Mucosa of descending colon (tissue), 3 donors: ENCODE data around the gene HRK. TPM values are rescaled to one million over a fixed set of nuclear protein-coding genes. Genes with fewer than 3 reads are reported as not detected.

Experiments
- ATAC-seq: fragments of 200-7000 bp; cut with Tn5 transposase; one replicate; pipeline ENCODE4 v1.9.1; 2020; ENCODE audit warnings: mild to moderate bottlenecking, moderate library complexity
- DNase-seq, 3 donors: peaks; one replicate each; pipeline ENCODE4 v3.0.0-alpha.2; 2020
- H3K36me3 ChIP-seq: fragments of 200-600 bp; one replicate; pipeline ENCODE4 v1.8.0; 2021; ENCODE audit warnings: low read depth, mild to moderate bottlenecking
- H3K4me1 ChIP-seq: fragments of 200-600 bp; one replicate; pipeline ENCODE4 v1.8.0; 2021; ENCODE audit warnings: low read depth, mild to moderate bottlenecking
- H3K4me3 ChIP-seq: fragments of 200-600 bp; one replicate; pipeline ENCODE4 v1.8.0; 2021; ENCODE audit warnings: mild to moderate bottlenecking
- H3K9me3 ChIP-seq: fragments of 200-600 bp; one replicate; pipeline ENCODE4 v1.8.0; 2021; ENCODE audit warnings: mild to moderate bottlenecking
- CTCF ChIP-seq: fragments of 200-600 bp; IDR thresholded peaks from one replicate; pipeline ENCODE4 v1.8.0; 2022; ENCODE audit warnings: antibody characterized with exemption, mild to moderate bottlenecking
- intact Hi-C, 2 donors: fragments of 100-400 bp; cut with DNase I in 1 of 2; cut with micrococcal nuclease in 1 of 2; formaldehyde crosslinking; loops; one replicate each; pipeline versions ENCODE4 v1.11.0 to v1.11.1; 2022; cut with DNase I, micrococcal nuclease
- total RNA-seq, 3 donors: library from RNA; stranded (reverse); fragmentation: NEBNext Ultra II Directional in 2 of 3; extraction: Animal tissue kit (Norgen Biotek cat#: 25700) in 2 of 3; gene quantifications; one replicate each; pipeline versions ENCODE4 v1.2.1 to v1.2.4, GENCODE V29; 2021 to 2023
- donor health status: DM: no; HTN: no; CAD: no; lungs with moderate emphysema.
- donor health status: DM: no; HTN: no; CAD: no.
- donor health status: DM: no; HTN: yes; CAD: no.

Gene HRK
- total RNA-seq, 3 donors from 2014 or later: 0.22 to 1.0 (median 0.25) TPM

- H3K36me3 ChIP-seq: no peaks in the 10 kb centered on the region
- H3K9me3 ChIP-seq: no peaks in the 10 kb centered on the region
- intact Hi-C loops: no loop called here
- no peak for DNase-seq
- no peak for TF ChIP-seq CTCF
- H3K4me1 ChIP-seq: no peaks in the 10 kb centered on the region
- no peak overlapping the region for H3K4me3 ChIP-seq
- no peak for ATAC-seq
These were observed 15.2 kb upstream of the HRK start for GRCh38 chr12:116896411-116896924.

GRCh38 chr12:116894913-116895312, 13.7 kb upstream of the HRK start:
- no peak for DNase-seq

GRCh38 chr12:116892349-116893140, 11.3 kb upstream of the HRK start:
- no peak for ATAC-seq
- TF ChIP-seq CTCF: no peak
- intact Hi-C loops: no loop called here

More at GRCh38 chr12:116894913-116895312, 13.7 kb upstream of the HRK start:
- Histone ChIP-seq H3K36me3 (no peaks in the 10 kb centered on the region), H3K4me3 (no peak overlapping the region), H3K4me1 (no peaks in the 10 kb centered on the region), H3K9me3 (no peaks in the 10 kb centered on the region)
- TF ChIP-seq CTCF: no peak
- intact Hi-C loops: no loop called here
- ATAC-seq: no peak

GRCh38 chr12:116891019-116891418, 9.8 kb upstream of the HRK start:
- ATAC-seq: no peak
- Histone ChIP-seq H3K9me3 (no peaks in the 10 kb centered on the region), H3K36me3 (no peaks in the 10 kb centered on the region), H3K4me3 (no peak overlapping the region), H3K4me1 (no peaks in the 10 kb centered on the region)
- TF ChIP-seq CTCF: no peak
- DNase-seq: no peak
- intact Hi-C loops: no loop called here

More at GRCh38 chr12:116892349-116893140, 11.3 kb upstream of the HRK start:
- Histone ChIP-seq H3K36me3 (no peaks in the 10 kb centered on the region), H3K4me1 (no peaks in the 10 kb centered on the region), H3K9me3 (no peaks in the 10 kb centered on the region), H3K4me3 (no peak overlapping the region)
- no peak for DNase-seq

- no peak for DNase-seq
- ATAC-seq: no peak
- no peaks in the 10 kb centered on the region for H3K4me1 ChIP-seq
- H3K36me3 ChIP-seq: no peaks in the 10 kb centered on the region
- no peak for TF ChIP-seq CTCF
- H3K9me3 ChIP-seq: no peaks in the 10 kb centered on the region
- intact Hi-C loops: no loop called here
- H3K4me3 ChIP-seq: no peak overlapping the region
These were observed 9.1 kb upstream of the HRK start for GRCh38 chr12:116890330-116890729.
